Measurements from ENCODE around the gene TRAF2.
"Not testable (repeated sequence)": the region's sequence is repeated elsewhere in the genome, so short reads cannot be mapped to it uniquely, and the experiment has no call there.

Gene TRAF2

DNA sequence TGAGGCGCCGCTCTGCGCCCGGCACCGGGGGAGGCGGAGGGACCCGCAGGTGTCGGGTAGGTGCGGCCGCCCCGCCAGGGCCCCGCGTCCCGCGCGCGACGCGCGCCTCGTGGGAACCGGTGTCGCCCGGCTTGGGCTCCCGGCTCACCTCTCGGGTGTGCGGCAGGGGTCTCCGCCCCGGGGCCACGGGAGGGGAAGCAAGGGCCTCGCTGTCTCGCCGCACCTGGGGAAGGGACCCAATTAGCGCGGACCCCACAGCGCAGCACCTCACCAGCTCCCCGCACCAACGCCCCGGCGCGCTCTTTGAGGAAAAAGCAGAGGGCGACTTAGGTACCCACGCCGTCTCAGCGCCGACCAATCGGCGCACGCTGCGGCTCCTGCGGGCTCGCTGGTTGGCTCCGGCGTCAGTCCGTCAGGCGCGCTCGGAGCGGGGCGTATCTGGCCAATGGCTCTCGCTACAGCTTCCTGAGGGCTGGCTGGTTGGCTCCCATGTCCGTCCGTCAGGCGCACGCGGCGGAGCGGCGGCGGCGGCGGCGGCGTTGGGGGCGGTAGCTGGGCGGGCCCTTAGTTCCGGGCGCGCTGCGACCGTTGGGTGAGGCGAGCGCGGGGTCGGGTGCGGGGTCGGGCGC lies at the start of gene TRAF2:
Gene TRAF2 (plus strand): TSS at position 567 of the 629 bp plus-strand sequence. CDS start 12,225 bp downstream, outside the sequence.
- DNase-seq (ENCODE audit: low read depth), result peak; percentile 97

DNA sequence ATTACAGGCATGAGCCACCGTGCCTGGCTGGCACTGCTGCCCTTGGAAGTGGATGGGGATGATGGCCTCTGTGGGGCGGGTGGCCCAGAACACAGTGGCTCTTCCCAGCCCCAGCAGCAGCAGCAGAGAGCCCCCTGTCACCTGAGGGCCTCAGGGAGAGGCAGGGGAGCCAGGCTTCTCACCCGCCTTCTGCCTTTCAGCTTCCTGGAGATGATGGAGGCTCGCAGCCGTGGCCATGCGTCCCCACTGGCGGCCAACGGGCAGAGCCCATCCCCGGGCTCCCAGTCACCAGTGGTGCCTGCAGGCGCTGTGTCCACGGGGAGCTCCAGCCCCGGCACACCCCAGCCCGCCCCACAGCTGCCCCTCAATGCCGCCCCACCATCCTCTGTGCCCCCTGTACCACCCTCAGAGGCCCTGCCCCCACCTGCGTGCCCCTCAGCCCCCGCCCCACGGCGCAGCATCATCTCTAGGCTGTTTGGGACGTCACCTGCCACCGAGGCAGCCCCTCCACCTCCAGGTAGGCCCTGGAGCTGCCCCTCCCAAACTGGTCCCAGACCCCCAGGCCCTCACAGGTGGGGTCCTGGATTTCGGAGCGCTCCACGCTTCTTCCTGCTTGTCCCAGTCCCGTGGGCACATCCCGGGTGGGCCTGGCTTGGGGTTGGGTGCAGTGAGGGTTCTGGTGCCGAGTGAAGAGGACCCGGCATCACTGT lies 49.0 kb upstream of the TRAF2 start:
- DNase-seq (ENCODE audit: low read depth), result no peak

DNA sequence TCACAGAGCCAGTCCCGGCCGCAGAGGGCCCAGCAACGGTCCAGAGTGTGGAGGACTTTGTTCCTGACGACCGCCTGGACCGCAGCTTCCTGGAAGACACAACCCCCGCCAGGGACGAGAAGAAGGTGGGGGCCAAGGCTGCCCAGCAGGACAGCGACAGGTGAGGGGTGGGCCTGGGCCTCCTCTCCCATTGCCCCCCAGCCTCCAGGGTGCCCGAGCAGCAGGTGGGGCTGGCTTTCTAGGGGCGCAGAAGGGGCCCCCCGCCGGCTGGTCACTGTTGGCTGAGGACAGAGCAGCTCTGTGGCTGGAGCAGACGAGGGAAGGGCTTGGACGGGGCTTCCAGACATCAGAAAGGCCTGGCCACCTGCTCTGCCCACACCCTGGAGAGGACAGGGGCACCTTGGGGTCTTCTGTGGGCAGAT lies 48.4 kb upstream of the TRAF2 start:
- DNase-seq (ENCODE audit: low read depth), result not testable (repeated sequence)

- DNase-seq (ENCODE audit: low read depth), result no peak
Observed at GRCh38 chr9:136838314-136839228, 47.7 kb upstream of the TRAF2 start.

DNA sequence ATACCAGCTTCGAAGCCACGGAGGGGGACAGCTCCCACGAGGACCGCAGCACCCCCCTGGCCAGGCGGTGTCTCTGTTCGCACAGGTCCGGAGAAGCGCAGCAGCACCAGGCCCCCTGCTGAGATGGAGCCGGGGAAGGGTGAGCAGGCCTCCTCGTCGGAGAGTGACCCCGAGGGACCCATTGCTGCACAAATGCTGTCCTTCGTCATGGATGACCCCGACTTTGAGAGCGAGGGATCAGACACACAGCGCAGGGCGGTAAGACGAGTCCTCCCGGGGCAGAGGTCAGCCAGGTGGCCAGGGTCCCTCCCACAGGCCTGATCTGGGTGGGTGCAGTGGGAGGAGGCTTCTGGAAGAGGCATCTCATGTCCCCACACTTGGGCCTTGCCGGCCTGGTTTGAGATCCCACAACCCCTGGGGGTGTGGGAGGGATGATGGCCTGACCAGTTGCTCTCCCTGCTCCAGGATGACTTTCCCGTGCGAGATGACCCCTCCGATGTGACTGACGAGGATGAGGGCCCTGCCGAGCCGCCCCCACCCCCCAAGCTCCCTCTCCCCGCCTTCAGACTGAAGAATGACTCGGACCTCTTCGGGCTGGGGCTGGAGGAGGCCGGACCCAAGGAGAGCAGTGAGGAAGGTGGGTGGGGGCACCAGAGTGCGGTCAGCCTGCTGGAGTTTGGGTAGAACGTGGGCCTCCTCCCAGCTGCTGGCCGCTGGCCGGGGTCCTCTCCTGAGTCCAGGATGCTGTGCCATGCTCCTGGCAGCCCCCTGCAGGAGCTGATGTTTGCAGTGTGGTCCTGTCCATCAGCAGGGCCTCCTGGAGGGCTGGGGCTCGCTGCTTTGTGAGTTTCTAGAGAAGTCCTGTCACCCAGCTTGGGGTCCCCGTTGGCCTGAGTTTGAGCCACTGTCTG lies 46.8 kb upstream of the TRAF2 start:
- no peak for DNase-seq (ENCODE audit: low read depth)

- no peak for DNase-seq (ENCODE audit: low read depth)
Observed at GRCh38 chr9:136840140-136840876, 46.0 kb upstream of the TRAF2 start.

- no peak for DNase-seq (ENCODE audit: low read depth)
Observed at GRCh38 chr9:136840877-136841645, 45.3 kb upstream of the TRAF2 start.

DNA sequence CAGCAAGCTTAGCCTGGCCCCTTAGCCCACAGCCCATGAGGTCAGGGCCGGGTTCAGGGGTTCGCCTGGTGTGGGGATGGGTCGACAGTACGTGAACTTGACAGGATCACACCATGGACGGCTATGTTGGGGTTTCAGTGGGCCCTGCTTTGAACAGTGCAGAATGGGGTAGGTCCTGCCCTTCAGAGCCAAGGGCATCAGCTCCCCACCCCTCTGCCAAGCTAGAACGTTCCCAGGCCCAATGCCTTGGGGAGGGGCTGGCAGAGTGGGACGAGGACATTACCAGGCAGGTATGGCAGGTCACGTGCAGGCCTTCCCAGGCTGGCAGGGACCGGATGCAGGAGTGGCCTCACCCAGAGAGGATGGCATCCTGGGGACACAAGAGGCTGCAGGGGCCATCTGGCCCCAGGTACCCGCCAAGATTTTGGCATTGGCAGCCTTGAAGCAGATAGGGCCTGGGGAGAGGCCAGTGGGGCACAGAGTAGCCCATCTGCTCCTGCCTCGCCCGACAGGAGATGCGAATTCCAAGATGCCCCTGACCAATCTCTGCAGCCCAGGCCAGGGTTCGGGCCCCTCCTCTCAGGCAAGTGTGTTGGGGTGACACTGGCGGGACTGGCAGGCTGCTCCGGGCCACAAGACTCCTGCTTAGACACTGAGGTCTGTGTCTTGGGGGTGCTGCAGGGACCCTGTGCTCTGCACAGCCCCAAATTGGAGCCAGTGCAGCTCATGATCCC lies 44.5 kb upstream of the TRAF2 start:
- not testable (repeated sequence) for DNase-seq (ENCODE audit: low read depth)

- DNase-seq (ENCODE audit: low read depth), result peak; percentile 63
Observed at GRCh38 chr9:136842380-136842948, 43.9 kb upstream of the TRAF2 start, which contains the start of gene AJM1. Gene AJM1 (plus strand): TSS chr9:136842478. CDS start chr9:136844415, 1,937 bp downstream.

GRCh38 chr9:136843159-136843800 lies 43.0 kb upstream of the TRAF2 start:
- DNase-seq (ENCODE audit: low read depth), result not testable (repeated sequence)

- peak; percentile 33 for DNase-seq (ENCODE audit: low read depth)
Observed at GRCh38 chr9:136843801-136844740, 42.2 kb upstream of the TRAF2 start.

GRCh38 chr9:136844761-136845464 lies 41.4 kb upstream of the TRAF2 start:
- DNase-seq (ENCODE audit: low read depth), result no peak

DNA sequence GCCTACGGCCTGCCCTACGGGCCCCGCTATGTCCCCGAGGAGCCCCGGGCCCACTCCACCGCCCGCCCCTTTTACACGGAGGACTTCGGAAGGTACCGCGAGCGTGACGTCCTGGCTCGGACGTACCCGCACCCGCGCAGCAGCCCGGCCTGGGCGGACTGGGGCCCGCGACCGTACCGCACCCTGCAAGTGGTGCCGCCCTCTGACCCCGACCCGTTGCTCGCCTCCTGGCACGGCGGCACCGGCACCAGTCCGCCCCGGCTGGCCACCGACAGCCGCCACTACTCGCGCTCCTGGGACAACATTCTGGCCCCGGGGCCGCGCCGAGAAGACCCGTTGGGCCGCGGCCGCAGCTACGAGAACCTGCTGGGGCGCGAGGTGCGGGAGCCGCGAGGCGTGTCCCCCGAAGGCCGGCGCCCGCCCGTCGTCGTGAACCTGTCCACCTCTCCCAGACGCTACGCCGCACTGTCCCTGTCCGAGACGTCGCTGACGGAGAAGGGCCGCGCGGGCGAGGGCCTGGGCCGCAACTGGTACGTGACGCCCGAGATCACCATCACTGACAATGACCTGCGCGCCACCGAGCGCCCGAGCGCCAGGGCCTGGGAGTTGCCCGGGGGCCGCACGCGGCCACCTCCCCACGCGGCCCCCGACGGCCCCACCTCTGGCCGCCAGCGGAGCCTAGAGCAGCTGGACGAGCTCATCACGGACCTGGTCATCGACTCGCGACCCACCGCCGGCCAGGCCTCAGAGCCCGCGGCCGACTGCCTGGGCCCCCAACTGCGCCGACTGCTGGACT lies 40.7 kb upstream of the TRAF2 start:
- DNase-seq (ENCODE audit: low read depth), result no peak

DNA sequence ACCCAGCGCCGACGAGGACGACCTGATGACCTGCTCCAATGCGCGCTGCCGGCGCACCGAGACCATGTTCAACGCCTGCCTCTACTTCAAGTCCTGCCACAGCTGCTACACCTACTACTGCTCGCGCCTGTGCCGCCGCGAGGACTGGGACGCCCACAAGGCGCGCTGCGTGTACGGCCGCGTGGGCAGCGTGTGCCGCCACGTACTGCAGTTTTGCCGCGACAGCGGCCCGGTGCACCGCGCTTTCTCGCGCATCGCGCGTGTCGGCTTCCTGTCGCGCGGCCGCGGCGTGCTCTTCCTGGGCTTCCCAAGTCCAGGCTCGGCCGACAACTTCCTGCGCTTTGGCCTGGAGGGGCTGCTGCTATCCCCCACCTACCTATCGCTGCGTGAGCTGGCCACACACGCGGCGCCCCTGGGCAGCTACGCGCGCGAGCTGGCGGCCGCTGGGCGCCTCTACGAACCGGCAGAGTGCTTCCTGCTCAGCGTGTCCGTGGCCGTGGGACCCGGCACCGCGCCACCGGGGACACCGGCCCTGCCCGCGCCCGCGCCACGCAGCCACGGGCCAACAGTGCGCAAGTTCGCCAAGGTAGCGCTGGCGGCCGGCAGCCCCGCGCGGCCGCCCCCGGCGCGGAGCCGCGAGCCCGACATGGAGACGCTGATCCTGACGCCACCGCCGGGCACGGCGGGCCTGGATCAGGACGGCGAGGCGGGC lies 39.8 kb upstream of the TRAF2 start:
- no peak for DNase-seq (ENCODE audit: low read depth)
